Measurements from ENCODE around the gene XPNPEP3.

DNA sequence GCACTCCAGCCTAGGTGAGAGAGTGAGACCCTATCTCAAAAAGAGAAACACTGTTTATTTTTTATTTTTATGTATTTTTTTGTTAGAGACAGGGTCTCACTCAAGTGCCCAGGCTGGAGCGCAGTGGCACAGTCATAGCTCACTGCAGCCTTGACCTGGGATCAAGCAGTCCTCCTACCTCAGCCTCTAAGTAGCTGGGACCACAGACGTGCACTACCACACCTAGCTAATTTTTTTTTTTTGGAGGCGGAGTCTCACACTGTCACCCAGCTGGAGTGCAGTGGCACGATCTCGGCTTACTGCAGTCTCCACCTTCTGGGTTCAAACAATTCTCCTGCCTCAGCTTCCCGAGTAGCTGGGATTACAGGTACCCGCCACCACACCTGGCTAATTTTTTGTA lies 100.7 kb downstream of the XPNPEP3 start:
- TF ChIP-seq, protein P1, sequence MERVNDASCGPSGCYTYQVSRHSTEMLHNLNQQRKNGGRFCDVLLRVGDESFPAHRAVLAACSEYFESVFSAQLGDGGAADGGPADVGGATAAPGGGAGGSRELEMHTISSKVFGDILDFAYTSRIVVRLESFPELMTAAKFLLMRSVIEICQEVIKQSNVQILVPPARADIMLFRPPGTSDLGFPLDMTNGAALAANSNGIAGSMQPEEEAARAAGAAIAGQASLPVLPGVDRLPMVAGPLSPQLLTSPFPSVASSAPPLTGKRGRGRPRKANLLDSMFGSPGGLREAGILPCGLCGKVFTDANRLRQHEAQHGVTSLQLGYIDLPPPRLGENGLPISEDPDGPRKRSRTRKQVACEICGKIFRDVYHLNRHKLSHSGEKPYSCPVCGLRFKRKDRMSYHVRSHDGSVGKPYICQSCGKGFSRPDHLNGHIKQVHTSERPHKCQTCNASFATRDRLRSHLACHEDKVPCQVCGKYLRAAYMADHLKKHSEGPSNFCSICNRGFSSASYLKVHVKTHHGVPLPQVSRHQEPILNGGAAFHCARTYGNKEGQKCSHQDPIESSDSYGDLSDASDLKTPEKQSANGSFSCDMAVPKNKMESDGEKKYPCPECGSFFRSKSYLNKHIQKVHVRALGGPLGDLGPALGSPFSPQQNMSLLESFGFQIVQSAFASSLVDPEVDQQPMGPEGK (CRISPR knock-in tag; IDR thresholded peaks at IDR 0.05; ENCODE audit: borderline replicate concordance), result no peak
- TF ChIP-seq RARB (CRISPR knock-in tag; IDR thresholded peaks at IDR 0.05), result no peak
- TF ChIP-seq, protein P2, sequence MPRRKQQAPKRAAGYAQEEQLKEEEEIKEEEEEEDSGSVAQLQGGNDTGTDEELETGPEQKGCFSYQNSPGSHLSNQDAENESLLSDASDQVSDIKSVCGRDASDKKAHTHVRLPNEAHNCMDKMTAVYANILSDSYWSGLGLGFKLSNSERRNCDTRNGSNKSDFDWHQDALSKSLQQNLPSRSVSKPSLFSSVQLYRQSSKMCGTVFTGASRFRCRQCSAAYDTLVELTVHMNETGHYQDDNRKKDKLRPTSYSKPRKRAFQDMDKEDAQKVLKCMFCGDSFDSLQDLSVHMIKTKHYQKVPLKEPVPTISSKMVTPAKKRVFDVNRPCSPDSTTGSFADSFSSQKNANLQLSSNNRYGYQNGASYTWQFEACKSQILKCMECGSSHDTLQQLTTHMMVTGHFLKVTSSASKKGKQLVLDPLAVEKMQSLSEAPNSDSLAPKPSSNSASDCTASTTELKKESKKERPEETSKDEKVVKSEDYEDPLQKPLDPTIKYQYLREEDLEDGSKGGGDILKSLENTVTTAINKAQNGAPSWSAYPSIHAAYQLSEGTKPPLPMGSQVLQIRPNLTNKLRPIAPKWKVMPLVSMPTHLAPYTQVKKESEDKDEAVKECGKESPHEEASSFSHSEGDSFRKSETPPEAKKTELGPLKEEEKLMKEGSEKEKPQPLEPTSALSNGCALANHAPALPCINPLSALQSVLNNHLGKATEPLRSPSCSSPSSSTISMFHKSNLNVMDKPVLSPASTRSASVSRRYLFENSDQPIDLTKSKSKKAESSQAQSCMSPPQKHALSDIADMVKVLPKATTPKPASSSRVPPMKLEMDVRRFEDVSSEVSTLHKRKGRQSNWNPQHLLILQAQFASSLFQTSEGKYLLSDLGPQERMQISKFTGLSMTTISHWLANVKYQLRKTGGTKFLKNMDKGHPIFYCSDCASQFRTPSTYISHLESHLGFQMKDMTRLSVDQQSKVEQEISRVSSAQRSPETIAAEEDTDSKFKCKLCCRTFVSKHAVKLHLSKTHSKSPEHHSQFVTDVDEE (CRISPR knock-in tag; IDR thresholded peaks at IDR 0.05), result no peak
- TF ChIP-seq TCF4 (CRISPR knock-in tag; IDR thresholded peaks at IDR 0.05; ENCODE audit: borderline replicate concordance), result no peak
- TF ChIP-seq GLIS3 (CRISPR knock-in tag; IDR thresholded peaks at IDR 0.05), result no peak
- no peak for TF ChIP-seq ZFP3 (CRISPR knock-in tag; IDR thresholded peaks at IDR 0.05)
